HG03135 (cell line): ENCODE data around the gene HSPG2.
"Not testable (repeated sequence)": the region's sequence is repeated elsewhere in the genome, so short reads cannot be mapped to it uniquely, and the experiment has no call there.

Experiments used
- ATAC-seq: cut with Tn5 transposase; IDR thresholded peaks from one replicate; pipeline ENCODE4 v1.9.1; 2021; ENCODE audit warnings: mild to moderate bottlenecking, moderate library complexity; ENCODE audit not compliant: unreplicated experiment

HSPG2 gene

GRCh38 chr1:21914880-21915640 is 22.1 kb downstream of the HSPG2 start:
- no peak for ATAC-seq

GRCh38 chr1:21914450-21914849 is 22.7 kb downstream of the HSPG2 start:
- no peak for ATAC-seq

DNA sequence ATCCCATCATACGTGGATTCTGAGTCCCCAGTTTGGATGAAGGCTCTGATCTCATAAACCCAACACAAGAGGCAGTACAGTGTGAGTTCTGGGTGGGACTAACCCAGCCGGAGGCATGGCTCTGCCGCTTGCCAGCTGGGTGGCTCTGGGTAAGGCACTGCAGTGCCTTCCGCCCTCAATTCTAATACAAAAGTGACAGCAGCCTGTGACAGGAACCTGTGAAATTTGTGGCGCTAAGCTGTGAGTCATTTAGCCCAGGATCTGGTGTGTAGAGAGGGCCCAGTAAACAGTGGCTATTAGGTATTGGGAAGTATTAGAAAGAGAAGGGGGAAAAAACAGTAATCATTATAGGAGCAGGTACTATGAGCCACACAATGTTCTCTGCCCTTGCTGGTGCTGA is 23.3 kb downstream of the HSPG2 start:
- no peak for ATAC-seq

GRCh38 chr1:21913258-21913657 is 23.9 kb downstream of the HSPG2 start:
- no peak for ATAC-seq

- no peak for ATAC-seq
Measured at GRCh38 chr1:21912038-21912758, 24.9 kb downstream of the HSPG2 start.

DNA sequence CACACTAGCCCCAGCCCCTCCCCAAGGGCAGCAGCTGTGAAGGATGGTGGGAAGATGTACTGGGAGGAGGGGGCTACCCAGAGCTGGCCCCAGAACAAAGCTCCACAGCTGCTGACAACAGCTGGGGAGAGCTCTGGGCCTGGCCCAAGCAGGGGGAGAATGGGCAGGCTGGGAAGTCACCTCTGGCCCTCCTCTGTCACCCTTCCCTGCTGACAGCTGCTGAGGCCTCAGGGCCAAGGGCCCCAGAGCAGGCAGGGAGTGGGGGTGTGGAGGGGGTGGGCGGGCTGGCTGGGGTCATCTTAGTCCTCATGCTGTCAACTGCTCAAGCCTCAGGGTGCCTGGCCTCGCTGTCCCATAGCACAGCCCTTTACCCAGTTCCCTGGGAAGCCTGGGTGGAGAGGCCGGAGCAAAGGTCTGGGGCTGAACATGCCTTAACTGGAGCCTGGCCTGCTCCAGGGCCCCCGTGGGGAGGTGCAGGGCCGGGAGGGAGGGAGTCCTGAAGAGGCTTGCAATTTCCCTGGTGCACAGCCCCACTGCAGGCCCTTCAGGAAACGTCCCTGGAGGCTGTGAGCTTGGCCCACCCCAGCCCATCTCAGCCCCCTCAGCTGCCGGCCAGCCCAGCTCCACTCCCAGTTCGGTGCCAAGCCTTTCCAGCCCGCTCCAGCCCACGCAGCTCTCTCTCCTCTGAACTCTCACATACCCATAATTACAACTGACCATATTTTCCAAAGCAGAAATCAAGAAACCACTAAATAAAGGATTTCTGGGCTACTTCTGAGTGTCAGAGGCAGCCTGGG is 25.7 kb downstream of the HSPG2 start:
- no peak for ATAC-seq

DNA sequence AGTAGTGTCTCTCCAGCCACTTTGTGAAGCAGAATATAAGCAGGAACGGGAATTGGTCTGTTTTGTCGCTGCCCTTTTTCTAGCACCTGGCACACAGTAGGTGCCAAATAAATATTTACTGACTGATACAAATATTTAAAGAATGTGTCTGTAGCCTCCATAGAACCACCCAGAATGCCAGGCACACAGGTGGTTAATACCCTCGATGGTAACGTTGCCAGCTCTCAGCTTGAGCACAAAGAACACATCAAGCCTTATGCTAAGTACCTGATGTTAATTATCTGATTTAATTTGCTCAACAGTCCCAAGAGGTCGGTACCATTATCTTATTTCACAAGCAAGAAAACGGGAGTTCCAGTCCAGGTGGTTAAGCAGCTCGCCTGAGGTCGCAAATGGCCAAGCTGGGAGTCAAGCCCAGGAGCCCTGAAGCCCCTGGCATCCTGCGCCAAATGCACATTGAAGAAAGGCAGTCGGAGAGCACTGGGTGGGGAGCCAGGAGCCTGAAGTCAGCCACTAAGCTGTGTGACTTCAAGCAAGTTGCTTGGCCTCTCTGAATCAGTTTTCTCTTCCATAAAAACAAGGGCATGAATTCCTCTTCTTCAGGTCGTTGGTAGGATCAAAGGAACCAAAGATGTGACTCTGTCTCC is 26.4 kb downstream of the HSPG2 start:
- no peak for ATAC-seq

DNA sequence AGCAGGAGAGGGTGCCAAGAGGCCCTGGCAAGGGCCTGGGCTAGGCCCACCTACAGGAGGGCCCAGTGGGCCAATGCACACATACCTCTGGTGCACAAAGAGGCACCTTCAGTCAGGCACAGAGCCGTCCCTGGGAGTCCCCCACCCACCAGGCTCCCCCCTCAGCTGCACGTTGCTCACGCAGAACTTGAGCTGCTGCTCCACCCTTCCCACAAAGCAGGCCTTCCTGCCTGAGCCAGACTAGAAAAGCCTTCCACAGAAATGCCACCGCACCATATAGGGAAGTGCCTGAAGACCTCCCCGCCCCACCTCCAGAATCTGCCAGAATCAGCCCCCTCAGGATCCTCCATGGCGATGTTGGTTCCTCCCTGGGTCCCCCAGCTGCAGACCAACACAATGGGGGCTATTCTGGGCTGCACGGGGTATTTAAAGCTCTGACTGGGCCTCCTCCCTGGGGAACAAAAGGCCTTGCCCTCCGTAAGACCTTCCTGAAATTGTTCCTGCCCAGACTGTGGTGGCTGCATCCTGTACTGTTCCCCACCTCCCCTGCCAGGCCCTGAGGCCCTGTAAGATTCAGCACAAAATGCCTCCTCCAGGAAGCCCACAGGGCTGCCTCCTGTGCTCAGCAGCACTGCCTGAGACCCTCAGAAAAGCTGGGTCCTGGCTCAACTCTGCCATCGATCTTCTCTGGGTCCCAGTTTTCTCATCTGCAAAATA is 27.2 kb downstream of the HSPG2 start:
- no peak for ATAC-seq

DNA sequence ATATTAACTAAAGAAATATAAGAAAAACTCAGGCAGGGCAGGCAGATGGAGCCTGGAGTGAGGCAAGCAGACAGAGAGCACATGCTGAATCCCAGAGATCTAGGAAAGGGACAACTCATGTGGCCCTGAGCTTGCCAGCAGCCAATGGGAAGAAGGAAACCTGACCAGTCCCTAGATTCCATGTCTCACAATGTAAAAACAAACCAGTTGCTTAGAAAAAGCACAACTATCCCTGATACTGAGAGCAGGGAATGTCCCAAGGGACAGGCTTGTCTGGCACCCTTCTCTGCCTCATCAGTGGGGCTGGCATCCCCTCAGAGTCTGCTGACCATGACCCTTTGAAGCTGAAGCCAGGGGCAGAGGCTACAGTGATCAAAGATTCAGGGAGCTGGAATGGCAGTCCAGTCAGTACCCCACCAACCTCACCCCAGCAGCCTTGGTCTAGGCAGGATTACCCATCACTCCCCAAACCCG is 27.8 kb downstream of the HSPG2 start:
- ATAC-seq: no peak

DNA sequence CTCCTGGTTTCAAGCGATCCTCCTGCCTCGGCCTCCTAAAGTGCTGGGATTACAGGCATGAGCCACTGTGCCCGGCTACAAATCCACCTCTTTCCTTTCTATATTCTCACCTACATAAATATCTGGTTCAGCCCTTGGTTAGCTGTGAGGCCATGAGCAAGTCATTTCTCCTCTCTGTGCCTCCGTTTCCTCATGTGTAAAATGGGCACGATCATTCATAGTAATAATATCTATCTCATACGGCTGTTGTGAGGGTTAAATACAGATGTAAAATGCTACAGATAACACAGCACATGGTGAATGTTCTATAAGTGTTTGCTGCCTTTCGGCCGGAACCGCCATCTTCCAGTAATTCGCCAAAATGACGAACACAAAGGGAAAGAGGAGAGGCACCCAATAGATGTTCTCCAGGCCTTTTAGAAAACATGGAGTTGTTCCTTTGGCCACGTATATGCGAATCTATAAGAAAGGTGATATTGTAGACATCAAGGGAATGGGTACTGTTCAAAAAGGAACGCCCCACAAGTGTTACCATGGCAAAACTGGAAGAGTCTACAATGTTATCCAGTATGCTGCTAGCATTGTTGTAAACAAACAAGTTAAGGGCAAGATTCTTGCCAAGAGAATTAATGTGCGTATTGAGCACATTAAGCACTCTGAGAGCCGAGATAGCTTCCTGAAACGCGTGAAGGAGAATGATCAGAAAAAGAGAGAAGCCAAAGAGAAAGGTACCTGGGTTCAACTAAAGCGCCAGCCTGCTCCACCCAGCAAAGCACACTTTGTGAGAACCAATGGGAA is 29.2 kb downstream of the HSPG2 start:
- ATAC-seq: not testable (repeated sequence)

DNA sequence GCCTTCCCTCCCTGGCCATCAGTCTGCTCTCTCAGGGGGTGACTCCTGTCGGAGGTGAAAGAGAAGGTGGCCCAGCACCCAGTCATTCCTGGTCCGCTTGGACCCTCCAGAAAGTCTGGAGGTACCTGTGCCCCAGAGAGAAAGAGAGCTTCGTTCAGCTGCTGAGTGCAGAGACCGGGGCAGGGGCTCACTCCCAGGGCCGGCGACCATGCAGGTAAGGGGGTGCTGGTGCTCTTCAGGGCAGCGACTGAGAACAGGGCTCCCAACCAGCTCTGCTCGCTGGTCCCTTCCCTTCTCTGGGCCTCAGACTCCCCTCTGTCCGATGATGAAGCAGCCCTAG is 30.1 kb downstream of the HSPG2 start:
- ATAC-seq: no peak

DNA sequence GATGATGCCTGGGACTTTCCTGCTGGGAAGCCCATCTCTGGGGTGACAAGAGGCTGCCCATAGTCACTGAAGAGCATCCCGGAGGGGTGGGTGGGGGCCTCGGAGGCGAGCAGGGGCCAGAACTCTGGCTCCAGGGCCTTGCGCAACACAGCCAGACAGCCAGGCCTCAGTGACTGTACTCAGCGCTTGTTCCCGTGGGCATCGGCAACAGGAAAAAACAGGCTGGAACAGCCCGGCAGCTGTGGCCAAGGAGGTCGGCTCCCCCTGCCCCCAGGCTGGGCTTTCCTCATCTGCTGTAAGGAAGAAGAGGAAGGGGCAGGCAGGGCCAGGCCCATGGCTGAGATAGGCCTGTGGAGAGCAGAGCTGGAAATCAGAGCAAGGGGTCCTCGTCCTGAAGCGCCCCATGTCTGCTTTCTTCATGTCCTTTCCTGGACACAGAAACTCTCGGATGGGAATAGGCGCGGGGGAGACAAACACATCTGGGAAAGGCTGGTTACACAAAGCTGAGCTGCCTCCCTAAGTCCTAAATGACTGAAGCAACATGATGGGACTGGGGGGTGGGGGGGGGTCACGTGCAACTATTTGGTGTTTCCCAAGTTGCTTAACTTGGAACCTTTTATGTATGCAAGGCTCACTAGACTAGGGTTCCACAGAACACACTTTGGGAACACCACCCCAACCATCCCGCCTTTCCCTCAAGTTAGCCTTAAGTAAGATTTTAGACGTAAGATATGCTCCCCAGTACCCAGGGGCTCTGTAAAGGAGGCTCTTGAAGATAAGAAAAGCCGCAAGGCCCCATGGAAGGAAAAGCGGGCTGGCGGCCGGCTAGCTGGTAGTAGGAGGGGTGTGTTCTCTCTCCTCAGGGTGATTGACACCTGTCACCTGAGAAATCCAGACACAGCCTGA is 30.7 kb downstream of the HSPG2 start:
- no peak for ATAC-seq

DNA sequence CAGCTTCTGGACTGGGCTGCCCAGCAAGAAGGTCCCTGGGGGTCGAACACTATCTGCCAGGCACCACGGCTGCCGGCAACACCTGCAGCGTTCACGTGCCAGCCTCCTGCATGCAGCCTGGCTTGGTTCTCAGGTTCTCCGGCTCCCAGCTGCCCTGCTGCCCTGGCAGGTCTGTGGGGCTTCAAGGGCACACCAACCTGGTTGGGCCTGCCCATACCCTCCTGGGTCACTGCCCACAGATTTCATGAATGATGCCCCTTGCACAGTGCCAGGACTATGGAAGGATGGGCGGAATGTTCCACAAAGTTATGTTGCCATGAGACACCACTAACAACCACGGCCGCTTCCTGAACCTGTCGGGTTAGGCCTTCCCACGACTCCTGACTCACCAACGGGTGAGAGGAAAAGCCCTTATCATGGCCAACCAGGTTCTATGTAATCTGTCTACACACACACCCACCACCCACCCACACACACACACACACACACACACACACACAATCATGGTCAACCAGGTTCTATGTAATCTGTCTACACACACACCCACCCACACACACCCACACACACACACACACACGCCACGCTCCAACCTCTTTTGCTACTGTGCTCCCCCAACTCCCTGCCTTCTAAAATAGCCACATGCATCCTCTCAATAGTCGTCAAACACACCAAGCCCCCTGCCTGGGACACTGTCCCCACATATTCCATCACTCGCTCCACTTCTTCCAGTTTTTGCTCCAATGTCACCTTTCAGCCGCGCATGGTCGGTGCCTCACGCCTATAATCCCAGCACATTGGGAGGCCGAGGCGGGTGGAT is 32.2 kb downstream of the HSPG2 start:
- no peak for ATAC-seq

GRCh38 chr1:21904454-21904703 is 32.7 kb downstream of the HSPG2 start:
- ATAC-seq: no peak

GRCh38 chr1:21903638-21904453 is 33.3 kb downstream of the HSPG2 start:
- ATAC-seq: no peak

GRCh38 chr1:21902026-21903012 is 34.8 kb downstream of the HSPG2 start:
- no peak for ATAC-seq
